SKM-1 treated with dmso at 0.1 percent for 144 hours (cell line): Measurements from ENCODE around the gene SERTAD3.

Experiments used
- DNase-seq: peaks from one replicate; lab custom pipeline; 2025; ENCODE audit not compliant: unreplicated experiment; lab: John Stamatoyannopoulos, UW

The SERTAD3 gene

DNA sequence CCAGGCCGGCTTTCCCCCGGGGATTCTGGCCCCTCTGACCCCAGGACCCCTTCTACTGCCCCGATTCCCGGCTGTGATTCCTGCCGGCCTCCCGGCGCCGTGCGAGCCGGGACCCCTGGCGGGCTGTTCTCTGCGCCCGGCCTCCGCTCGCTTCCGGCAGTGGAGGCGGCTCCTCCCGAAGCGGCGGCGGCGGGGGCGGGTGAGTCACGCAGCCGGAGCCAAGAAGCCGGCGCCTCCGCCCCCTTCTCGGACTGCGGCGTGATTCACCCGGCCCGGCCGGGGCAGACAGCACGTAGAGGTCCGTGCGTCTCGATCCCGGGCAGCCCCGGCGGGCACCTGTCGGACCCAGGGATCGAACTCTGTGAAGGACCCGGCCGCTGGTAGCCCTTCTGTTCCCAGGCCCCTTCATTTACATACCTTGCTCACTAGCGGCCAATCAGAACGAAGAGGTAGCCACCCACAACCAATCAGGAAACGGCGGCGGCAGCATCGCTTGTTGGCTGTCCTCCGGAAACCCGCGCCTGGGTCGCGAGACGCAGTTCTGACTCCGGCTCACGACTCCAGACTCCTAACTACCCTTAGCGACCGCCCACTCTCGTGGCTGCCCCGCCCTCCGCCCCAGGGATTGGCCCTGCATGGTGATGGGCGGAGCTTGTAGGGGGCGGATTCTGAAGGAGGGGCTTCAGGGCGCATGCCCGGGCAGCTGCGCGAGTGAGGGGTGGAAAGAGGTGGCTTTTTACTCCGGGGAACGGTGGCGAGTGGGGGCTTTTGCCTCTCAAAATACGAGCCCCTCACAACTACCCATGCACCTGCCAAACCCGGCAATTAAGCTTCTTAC lies 18.5 kb downstream of the SERTAD3 start, which contains the start of gene SERTAD1:
SERTAD1 (minus strand) TSS at position 543 of the 838 bp plus-strand sequence. CDS start 2,446 bp downstream, outside the sequence.
- DNase-seq, result peak; percentile 100

DNA sequence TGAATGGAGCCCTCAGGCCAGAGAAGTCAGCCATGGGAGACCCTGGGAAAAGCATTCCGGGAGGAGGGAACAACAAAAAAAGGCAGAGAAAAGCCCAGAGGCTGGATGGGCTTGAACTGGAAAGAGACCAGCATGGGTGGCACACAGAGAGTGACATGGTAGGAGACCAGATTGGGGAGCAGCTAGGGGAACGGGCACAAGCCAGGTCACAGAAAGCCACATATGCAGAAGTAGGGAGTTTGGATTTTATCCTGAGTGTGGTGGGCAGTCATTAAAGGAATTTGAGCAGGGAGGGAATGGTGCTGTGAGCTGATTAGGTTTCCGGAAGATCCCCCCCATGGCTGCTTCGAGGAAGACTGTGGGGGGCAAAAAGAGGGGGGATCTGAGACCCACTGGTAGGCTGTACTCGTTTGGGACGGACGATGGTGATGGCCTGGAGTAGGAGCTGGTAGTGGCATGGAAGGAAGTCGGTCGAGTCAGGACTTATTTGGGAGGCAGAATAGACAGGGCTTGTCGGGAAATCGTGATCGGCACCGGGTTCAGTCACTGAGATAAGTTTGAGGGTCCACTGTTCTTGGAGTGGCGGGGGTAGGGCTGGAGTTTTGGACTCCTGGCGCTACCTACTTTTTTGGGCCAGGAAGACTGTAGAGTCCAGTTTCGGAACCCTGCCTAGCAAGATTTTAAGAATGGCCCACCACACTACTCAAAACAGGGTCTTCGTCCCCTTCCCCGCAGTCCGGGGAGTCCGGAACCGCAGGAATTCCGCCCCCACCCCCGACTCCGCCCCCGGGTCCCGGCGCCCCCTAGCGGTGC lies 19.3 kb downstream of the SERTAD3 start:
- no peak for DNase-seq

DNA sequence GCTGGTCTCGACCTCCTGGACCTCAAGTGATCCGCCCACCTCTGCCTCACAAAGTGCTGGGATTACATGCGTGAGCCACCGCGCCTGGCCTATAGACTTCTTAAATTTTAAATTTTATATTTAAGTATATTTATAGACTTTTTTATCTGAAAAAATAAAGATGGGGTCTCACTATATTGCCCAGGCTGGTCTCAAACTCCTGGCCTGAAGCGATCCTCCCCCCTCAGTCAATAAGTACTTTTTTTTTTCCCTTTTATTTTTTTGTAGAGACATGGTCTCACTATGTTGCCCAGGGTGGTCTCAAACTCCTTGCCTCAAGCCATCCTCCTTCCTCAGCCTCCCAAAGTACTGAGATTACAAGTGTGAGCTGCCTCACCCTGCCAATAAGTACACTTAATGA lies 20.2 kb downstream of the SERTAD3 start:
- DNase-seq, result no peak

DNA sequence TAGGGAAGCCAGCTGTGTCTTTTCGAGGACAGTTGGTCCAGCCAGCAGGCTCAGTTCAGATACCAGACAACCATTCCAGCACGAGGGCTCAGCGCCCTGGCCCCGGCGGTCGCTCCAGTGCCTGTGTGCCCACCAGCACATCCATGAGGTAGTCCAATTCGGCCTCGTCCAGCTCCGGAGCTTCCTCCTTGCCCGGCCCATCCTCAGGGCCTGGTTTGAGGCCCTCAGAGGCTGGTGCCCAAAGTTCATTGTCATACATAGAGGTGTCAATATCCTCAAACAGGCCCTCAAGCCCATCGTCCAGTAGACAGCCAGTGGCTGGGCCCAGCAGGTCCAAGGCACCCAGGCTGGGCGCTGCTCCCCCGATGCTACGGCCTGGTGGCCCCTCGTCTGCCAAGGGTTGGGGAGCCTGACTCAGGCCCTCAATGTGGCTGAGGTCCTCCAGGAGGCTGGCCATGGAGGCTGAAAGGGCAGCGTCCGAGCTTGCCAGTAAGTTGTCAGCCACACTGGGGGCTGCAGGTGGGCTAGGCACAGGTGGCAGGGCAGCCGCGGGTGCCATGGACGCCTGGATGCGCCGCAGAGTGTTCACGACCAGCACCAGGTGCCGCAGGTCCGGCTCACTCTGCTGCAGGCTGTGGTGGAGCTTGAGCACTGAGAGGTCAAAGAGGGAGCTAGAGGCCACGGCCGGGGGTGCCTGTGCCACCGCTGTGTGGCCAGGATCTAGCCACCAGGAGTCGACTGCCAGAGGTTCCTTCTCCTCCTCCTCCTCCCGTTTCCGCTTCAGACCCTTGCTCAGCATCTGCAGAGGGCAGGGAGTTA lies 21.2 kb downstream of the SERTAD3 start:
- DNase-seq, result no peak

DNA sequence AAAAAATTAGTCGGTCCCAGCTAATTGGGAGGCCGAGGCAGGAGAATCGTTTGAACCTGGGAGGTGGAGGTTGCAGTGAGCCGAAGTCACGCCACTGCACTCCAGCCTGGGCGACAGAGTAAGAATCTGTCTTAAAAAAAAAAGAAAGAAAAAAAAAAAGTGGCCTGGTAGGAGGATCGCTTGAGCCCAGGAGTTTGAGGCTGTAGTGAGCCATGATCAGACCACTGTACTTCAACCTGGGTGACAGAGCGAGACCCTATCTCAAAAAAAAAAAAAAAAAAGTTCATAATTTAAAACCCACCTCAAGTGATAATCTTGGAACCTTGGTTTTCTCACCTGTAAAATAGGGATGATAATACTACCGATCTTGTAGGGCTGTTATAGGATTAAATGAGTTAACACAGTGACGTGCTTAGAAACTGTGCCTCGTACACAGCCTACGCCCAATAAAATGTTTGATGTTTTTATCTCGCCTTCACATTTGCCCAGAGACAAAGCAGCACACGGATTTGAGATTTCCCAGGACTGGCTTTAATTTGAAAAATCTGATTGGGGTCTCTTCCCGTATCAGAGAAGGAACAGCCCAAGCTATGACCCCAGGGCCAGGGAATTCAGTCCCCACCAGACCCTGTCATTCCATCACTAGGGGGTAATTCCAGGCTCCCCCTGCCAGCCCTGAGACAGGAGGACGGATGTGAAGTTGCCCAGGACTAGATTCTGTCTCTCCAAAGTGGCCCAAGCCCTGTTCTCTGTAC lies 22.0 kb downstream of the SERTAD3 start:
- DNase-seq, result no peak

DNA sequence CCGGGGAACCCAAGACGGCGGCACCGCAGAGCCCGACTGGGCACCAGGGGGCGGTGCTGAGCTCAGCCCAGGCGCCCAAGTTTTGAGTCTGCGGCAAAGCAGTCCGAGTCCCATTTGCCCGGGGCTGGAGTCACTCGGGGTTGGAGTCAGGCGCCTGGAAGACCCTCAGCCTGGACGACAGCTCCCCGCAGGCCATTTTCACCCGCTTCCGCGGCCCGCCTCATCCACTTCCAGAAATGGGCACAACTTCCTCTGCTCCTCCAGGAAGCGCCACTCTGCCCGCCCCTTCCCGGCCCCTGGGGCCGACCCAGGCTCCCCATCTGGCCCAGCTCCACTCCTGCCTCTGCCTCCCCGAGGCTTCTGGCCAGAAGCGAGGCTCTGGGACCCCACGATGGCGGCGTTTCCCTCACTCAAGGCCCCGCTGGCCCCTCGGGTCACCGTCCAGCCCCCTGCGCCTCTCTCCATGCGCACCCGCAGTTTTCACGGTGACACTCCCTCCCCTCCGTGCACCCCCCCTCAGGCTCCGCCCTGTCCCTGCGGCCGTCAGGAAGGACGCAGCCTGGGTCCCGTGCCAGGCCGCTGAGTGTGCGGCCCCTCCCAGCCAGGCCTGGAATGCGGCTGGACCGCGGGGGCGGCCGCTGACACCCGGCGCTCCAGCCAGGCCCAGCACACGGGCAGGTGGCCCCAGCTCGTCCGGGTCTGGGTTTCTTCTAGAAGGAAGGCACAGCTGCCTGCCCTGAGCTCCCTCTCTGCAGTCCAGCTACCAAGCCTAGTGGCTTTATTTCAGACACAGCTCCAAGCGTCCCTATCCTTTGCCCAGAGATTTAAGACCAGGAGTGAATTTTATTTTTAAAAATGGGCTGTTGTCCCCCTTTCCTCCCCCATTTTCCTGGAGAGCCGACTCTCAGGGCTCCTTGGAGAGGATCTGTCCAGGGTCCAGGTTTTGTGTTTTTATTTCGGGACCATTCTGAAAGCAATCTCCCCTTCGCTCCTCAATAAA lies 23.1 kb downstream of the SERTAD3 start:
- DNase-seq, result peak; percentile 78

DNA sequence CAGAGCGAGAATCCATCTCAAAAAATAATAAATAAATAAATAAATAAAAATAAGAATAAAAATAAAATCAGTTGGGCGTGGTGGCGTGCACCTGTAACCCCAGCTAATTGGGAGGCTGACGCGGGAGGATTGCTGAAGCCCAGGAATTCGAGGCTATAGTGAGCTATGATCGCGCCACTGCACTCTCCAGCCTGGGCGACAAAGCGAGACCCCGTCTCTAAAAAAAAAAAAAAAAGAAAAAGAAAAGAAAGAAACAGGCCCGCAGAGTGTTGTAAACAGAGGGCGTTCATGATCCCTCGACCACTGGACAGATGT lies 23.7 kb downstream of the SERTAD3 start:
- DNase-seq, result no peak

DNA sequence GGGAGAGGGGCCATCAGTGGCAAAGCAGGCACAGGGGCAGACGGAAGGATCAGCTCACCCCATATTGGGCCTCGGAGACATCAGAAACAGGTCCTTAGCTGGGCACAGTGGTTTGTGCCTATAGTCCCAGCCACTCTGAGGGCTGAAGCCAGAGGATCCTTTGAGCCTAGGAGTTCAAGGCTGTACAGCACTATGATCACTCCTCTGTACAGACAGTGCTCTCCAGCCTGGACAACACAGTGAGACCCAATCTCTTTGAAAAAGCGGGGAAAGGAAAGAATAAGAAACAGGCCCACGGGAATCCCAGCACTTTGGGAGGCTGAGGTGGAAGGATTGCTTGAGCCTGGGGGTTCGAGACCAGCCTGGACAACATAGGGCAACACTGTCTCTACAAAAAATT lies 24.4 kb downstream of the SERTAD3 start:
- DNase-seq, result no peak

DNA sequence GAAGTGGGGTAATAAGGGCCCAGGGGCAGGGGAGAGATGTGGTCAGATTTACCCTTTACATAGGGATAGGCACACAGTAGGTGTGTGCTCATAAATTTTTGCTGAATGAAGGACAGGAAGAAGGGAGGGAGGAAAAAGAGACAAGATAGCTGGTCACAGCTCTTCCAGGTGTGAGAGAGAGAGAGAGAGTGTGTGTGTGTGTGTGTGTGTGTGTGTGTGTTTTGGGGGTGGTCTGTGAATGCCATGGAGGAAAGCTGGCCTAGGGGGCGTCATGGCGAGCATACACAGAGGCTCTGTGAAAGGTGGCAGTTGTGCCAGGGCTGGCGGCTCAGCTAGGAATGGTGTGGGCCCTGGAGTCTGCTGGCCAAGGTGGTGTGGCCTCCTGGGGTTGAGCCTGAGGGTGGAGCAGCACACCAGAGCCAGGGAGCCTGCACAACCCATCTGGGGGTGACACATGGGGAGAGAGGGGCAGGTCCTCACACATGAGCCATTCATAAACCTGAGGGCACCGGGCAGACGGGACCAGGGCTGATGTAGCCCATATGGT lies 25.0 kb downstream of the SERTAD3 start:
- no peak for DNase-seq

DNA sequence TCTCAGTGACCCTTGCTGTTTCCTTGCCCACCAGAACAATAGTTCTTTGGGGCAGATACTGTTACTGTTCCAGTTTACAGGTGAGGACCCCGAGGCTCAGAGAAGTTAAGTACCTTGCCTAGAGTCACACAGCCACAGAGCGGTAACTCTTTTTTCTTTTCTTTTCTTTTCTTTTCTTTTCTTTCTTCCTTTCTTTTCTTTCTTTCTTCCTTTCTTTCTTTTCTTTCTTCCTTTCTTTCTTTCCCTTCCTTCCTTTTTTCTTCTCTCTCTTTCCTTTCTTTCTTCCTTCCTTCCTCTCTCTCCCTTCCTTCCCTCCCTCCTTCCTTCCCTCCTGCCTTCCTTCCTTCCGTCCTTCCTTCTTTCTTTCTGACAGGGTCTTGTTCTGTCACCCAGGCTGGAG lies 26.1 kb downstream of the SERTAD3 start:
- DNase-seq, result no peak

DNA sequence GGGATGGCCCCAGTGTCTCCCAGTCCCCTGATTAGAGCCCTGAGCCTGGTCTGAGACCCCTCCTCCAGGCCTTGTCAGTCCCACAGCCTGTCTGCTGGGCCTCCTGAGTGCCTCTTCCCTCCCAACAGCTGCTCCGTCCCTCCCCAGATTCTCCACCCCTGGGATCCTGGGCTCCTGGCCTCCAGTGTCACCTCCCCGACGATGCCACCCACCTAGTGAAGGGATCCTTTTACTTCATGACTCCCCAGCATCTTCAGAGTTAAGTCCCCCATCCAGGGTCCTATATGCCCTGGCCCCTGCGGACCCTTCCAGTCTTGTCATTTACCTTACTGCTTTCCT lies 26.5 kb downstream of the SERTAD3 start:
- DNase-seq, result no peak

DNA sequence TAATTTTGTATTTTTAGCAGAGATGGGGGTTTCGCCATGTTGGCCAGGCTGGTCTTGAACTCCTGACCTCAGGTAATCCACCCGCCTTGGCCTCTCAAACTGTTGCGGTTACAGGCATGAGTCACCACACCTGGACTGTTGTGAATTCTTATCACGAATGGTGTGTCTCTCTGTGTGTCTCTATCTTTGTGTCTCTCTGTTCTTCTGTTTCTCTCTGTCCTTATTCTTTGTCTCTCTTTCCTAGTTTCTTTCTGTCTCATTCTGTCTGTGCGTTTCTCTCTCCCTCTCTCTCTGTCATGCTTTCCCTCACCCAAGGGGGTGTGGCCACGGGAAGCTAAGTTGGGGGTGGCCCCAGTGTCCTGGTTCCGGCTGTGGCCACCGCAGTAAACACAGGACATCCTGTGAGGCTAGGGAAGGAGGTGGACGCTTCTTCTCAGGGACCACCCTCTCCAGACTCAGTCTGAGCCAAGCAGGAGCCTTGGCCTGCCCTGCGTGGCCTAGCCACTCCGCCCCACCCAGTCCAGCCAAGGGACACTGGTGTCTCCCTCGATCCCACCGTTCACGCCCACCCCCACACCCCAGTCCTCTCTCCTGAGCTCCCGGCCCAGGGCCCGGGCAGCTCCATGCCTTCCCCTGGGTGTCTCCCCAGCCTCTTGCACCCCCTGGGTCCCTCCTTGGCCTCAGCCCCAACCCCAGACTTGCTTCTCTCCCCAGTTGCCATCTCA lies 27.1 kb downstream of the SERTAD3 start:
- no peak for DNase-seq

DNA sequence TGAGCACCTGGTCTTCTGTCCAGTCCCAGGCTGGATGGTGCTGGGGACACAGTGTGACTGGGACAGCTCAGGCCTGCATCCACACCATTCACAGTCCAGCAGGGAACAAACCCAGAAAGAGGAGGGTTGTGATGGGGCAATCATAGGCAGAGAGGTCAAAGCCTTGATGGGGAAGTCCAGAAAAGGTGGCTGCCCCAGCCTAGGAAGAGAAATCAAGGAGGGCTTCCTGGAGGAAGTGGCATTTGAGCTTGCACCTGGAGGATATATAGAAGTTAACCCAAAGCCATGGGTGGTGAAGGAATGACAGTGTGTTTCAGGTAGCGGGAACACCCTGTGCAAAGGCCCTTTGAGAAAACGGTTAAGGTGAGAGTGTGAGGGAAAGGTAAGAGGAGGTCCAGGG lies 28.4 kb downstream of the SERTAD3 start:
- no peak for DNase-seq

DNA sequence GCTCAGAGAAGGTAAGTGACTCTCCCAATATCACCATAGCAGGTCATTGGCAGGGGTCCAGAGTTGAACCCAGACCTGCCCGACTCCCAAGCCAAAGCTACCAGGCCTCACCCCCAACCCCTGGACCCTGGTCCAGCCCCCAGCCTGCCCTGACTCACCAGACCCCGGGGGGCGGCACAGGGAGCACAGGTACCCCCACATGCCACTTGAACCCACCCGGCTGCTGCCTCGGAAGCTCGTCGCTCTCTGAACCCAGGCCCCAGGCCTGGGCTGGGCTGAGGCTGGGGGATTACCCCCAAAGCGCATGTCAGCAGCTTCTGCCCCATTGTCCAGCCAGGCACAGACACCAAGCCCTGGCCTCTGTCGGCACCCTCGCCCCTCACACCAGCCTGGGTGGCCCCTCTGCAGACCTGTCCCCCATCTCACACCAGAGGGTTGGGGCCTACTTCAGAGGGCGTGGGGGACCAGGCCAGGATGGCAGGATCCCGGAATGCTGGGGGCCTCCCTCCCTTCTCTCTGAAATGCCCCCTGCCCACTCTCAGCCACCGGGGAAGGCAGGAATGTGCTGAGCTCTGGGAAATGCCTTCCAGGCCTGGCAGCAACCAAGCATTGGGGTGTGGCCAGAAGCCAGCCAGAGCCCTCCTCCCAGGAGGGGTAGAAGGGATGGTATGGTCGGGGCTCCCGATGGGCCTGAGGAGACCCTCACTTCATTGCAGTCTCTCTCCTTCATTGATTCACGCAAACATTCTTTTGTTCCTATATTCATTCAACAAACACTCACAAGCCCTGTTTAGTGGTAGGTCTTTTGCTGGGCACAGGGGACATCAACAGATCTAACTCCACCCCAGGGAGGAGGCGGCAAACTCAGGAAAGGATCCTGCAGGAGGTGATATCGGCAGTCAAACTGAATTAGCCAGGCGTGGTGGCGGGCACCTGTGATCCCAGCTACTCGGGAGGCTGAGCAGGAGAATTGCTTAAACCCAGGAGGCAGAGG lies 29.3 kb downstream of the SERTAD3 start:
- no peak for DNase-seq

DNA sequence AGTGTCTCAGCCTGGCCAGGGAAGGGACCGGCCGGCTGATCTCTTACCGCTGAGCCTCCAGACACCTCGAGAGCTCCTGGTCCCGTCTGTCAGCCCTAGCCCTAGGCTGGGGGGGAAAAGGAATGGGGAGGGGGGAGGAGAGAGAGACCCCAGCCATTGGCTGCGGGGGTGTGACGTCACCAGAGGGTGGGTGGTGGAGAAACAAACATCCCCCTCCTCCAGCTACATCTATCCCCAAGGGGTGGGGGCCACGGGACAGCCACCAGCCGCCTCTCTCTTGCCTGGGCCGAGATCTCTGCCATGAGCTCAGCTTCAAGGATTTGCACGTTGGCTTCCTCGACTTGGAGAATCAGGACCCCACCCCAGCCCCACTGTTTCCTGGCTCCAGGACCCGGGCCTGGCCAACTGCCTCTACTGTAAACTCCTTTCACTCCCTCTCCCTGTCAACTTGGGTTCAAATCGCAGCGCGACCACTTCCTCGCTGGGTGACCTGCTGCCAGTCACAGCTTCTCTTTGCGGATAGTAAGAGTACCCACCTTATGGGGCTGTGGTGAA lies 30.8 kb downstream of the SERTAD3 start, which contains the start of gene PRX:
PRX (minus strand) TSS at position 88 of the 555 bp plus-strand sequence. CDS start 5,446 bp downstream, outside the sequence.
- no peak for DNase-seq

DNA sequence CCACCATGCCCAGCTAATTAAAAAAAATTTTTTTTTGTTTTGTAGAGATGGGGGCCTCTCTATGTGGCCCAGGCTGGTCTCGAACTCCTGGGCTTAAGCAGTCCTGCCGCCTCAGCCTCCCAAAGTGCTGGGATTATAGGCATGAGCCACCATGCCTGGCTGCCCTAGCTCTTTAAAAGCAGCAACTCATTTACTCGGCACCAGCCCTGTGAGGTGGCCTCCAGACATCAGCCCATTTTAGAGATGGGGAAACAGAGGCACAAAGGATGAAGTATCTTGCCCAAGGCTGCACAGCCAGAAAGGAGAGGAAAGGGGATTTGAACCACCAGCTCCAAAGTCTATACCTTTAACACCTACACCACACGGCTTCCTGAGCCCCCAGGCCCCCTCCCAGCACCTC lies 31.3 kb downstream of the SERTAD3 start:
- no peak for DNase-seq

DNA sequence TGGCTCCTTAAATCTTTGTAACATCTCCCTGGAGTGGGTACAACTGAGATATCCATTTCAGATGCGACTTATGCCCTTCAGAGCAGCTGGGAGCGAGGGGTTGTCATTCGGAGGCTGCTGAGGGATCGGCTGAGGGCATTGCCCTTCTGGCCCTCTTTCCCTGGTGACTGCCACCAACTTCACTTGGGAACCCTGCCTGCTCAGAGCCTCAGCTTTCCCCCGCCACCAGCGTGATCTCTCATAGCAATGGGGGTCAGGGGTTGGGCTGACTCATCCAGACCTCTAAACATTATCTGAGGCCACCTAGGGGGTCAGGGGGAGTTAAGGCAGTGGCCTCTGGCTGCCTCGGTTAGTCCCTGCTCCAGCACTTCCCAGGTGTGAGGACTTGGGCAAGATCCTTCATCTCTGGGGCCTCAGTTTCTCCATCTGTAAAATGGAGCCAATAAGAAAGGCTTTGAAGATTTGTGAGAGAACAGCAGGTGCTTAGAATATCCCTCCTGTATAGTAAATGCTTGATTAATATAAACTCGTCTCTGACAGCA lies 32.1 kb downstream of the SERTAD3 start:
- no peak for DNase-seq
